Heart left ventricle (tissue), 16 donors: ENCODE results near the gene DLL1. TPM values are rescaled to one million over a fixed set of nuclear protein-coding genes. Genes with fewer than 3 reads are reported as not detected.

Experiments used
- ATAC-seq, 4 donors: fragments of 200-7000 bp; cut with Tn5 transposase; one replicate each; pipeline ENCODE4 v1.9.1; 2020 to 2022; ENCODE audit warnings: moderate library complexity in 4 of 4, mild to moderate bottlenecking in 3 of 4, moderate number of reproducible peaks in 1 of 4
- DNase-seq, 5 donors: peaks; one replicate each; pipeline ENCODE4 v3.0.0-alpha.2; 2020
- H3K27ac ChIP-seq, 12 donors: fragments of 200-600 bp; sonication (generic) in 4 of 12; one replicate each; pipeline versions ENCODE4 v1.5.0 to v1.8.0; 2016 to 2022; ENCODE audit warnings: mild to moderate bottlenecking in 2 of 12
- H3K27me3 ChIP-seq, 9 donors: fragments of 200-600 bp; sonication (generic) in 2 of 9; one replicate each; pipeline versions ENCODE4 v1.5.1 to v1.8.0; 2016 to 2022; ENCODE audit warnings: mild to moderate bottlenecking in 3 of 9
- H3K36me3 ChIP-seq, 9 donors: fragments of 200-600 bp; sonication (generic) in 2 of 9; one replicate each; pipeline versions ENCODE4 v1.5.0 to v1.8.0; 2018 to 2022; ENCODE audit warnings: mild to moderate bottlenecking in 2 of 9
- H3K4me1 ChIP-seq, 12 donors: fragments of 200-600 bp; sonication (generic) in 4 of 12; one replicate each; pipeline versions ENCODE4 v1.5.0 to v1.8.0; 2016 to 2022; ENCODE audit warnings: mild to moderate bottlenecking in 3 of 12
- H3K4me3 ChIP-seq, 12 donors: fragments of 200-600 bp; sonication (generic) in 4 of 12; one replicate each; pipeline versions ENCODE4 v1.5.0 to v1.8.0; 2017 to 2022; ENCODE audit warnings: mild to moderate bottlenecking in 9 of 12, moderate library complexity in 4 of 12
- H3K9me3 ChIP-seq, 12 donors: fragments of 200-600 bp; sonication (generic) in 4 of 12; one replicate each; pipeline versions ENCODE4 v1.5.0 to v1.8.0; 2016 to 2022; ENCODE audit warnings: mild to moderate bottlenecking in 1 of 12
- CTCF ChIP-seq, 12 donors: fragments of 200-600 bp; sonication (generic) in 4 of 12; IDR thresholded peaks; one replicate each; pipeline versions ENCODE4 v1.5.0 to v1.8.0; 2018 to 2022; ENCODE audit warnings: antibody characterized with exemption in 12 of 12, mild to moderate bottlenecking in 5 of 12
- POLR2A ChIP-seq, 2 donors: fragments of 450-650 bp; IDR thresholded peaks; one replicate each; pipeline ENCODE4 v1.6.1; 2017; ENCODE audit warnings: antibody characterized with exemption in 2 of 2, mild to moderate bottlenecking in 2 of 2, moderate library complexity in 2 of 2
- WGBS, 4 donors: extraction: QIAGEN DNeasy Blood & Tissue Kit in 2 of 4; methylation state at CpG; one replicate each; pipeline versions ENCODE4 v1.1.5 to v1.1.7; 2013 to 2018; 5-methylcytosine and 5-hydroxymethylcytosine counted together
- intact Hi-C, 10 donors: fragments of 100-400 bp; cut with DNase I; formaldehyde crosslinking; loops; one replicate each; pipeline versions ENCODE4 v1.11.1 to v1.14.2; 2022
- polyA plus RNA-seq, 2 donors: library from polyadenylated mRNA; stranded (reverse); fragments of 200-250 nt; gene quantifications; one replicate each; pipeline ENCODE4 v1.2.3, GENCODE V29; 2013
- total RNA-seq, 9 donors: library from RNA; depleted of rRNA in 2 of 9; stranded (reverse); fragments of >200 nt in 2 of 9; fragmentation: NEBNext Ultra II Directional in 3 of 9; extraction: Animal tissue kit (Norgen Biotek cat#: 25700) in 3 of 9; gene quantifications; one replicate each; pipeline versions ENCODE4 v1.1.0 to v1.2.4, GENCODE V29; 2016 to 2023
- donor health status: ischemic (EF 13 %, LVEDD 7.1; RV severe dilation, severe dysfunction).
- donor health status: healthy with polysubstance abuse.
- donor health status: DM: no; HTN: yes; CAD: no.
- donor health status: DM: no; HTN: no; CAD: no.
- donor health status: ischemic (EF 25% LVEDD 6.9; RV normal size, moderate dysfunction).
- donor health status: ischemic (EF 25% LVEDD 5.7; RV mildly dilated, moderate dysfunction).
- donor health status: healthy.
- donor health status: DM: yes; HTN: yes; CAD: no.
- donor health status: ischemic (EF 35%, LVEDD 5.7; RV mildly dilated, moderate dysfunction).
- donor health status: nonischemic (EF 11% LVEDD 7.7; RV severe dilation, severe dysfunction).
- donor health status: DM: yes; HTN: yes; CAD: no.
- donor health status: PGD.
- donor health status: ischemic (EF 29% LVEDD 5.4; RV normal size, mild dysfunction).
- donor health status: nonischemic (EF 23%, LVEDD 6.1; RV moderate dilation, normal function).

The DLL1 gene
- total and polyA plus RNA-seq, 11 donors, result 2.6 to 10.7 (median 8.0) TPM

GRCh38 chr6:170245475-170245992, 45.3 kb downstream of the DLL1 start:
- H3K4me1 ChIP-seq, result peaks cover 0 to 19% (median 3%) of the 10 kb centered on the region in 12 donors
- 85 to 96% (median 90%) methylated on average over 18 to 23 of the region's 23 CpGs for WGBS, 4 donors
- peak in 2 of 5 donors; percentile 9 to 10 for DNase-seq
- TF ChIP-seq POLR2A (IDR thresholded peaks at IDR 0.05) (no peak), CTCF (IDR thresholded peaks at IDR 0.05) (no peak)
- intact Hi-C loops, result no loop called here
- H3K27me3 ChIP-seq, result peaks cover 0 to 7% (median 0%) of the 10 kb centered on the region in 9 donors
- ATAC-seq, result no peak
- H3K9me3 ChIP-seq, result no peaks in the 10 kb centered on the region
- H3K4me3 ChIP-seq, result no peak overlapping the region
- H3K27ac ChIP-seq, result no peak overlapping the region
- H3K36me3 ChIP-seq, result no peaks in the 10 kb centered on the region

GRCh38 chr6:170244721-170245474, 46.0 kb downstream of the DLL1 start:
- intact Hi-C loops, result no loop called here
- Histone ChIP-seq H3K9me3 (no peaks in the 10 kb centered on the region), H3K4me1 (peaks cover 0 to 19% (median 3%) of the 10 kb centered on the region in 12 donors), H3K36me3 (no peaks in the 10 kb centered on the region), H3K27me3 (peaks cover 0 to 7% (median 0%) of the 10 kb centered on the region in 9 donors), H3K27ac (no peak overlapping the region), H3K4me3 (no peak overlapping the region)
- peak in 2 of 4 donors; percentile 15 to 26 for ATAC-seq
- TF ChIP-seq CTCF (IDR thresholded peaks at IDR 0.05) (no peak), POLR2A (IDR thresholded peaks at IDR 0.05) (no peak)
- 54 to 78% (median 69%) methylated on average over 20 to 26 of the region's 26 CpGs for WGBS, 4 donors
- peak in 2 of 5 donors; percentile 17 to 18 for DNase-seq

- 58 to 68% (median 63%) methylated on average over 21 of the region's 21 CpGs for WGBS, 4 donors
- ATAC-seq (peak in 2 of 4 donors; percentile 49 to 56), DNase-seq (peak in 2 of 5 donors; percentile 28 to 30)
- H3K4me1 ChIP-seq, result peaks cover 0 to 17% (median under 1%) of the 10 kb centered on the region in 12 donors
- H3K9me3 ChIP-seq, result no peaks in the 10 kb centered on the region
- TF ChIP-seq CTCF (IDR thresholded peaks at IDR 0.05), result no peak
- no peak for TF ChIP-seq POLR2A (IDR thresholded peaks at IDR 0.05)
- H3K4me3 ChIP-seq, result no peak overlapping the region
- H3K27me3 ChIP-seq, result peaks cover 0 to 7% (median 0%) of the 10 kb centered on the region in 9 donors
- H3K36me3 ChIP-seq, result no peaks in the 10 kb centered on the region
- intact Hi-C loops, result no loop called here
- no peak overlapping the region for H3K27ac ChIP-seq
Measured at GRCh38 chr6:170243791-170244291, 47.0 kb downstream of the DLL1 start.

GRCh38 chr6:170243386-170243785, 47.5 kb downstream of the DLL1 start:
- no peak for ATAC-seq
- no peaks in the 10 kb centered on the region for H3K36me3 ChIP-seq
- no peak overlapping the region for H3K4me3 ChIP-seq
- no peak overlapping the region for H3K27ac ChIP-seq
- H3K9me3 ChIP-seq, result no peaks in the 10 kb centered on the region
- WGBS, 4 donors, result 80 to 81% (median 80%) methylated on average over 7 of the region's 7 CpGs
- peaks cover 0 to 7% (median 0%) of the 10 kb centered on the region in 9 donors for H3K27me3 ChIP-seq
- intact Hi-C loops, result no loop called here
- no peak for DNase-seq
- peaks cover 0 to 12% (median 0%) of the 10 kb centered on the region in 12 donors for H3K4me1 ChIP-seq
- TF ChIP-seq POLR2A (IDR thresholded peaks at IDR 0.05) (no peak), CTCF (IDR thresholded peaks at IDR 0.05) (no peak)
